H1 (cell line): Measurements from ENCODE around the gene TNKS2.

Source experiments
- CBX8 ChIP-seq: fragments of 300-800, 300-1000 bp; sonication (generic); IDR thresholded peaks from 2 replicates; pipeline ENCODE4 v1.7.1; 2016; ENCODE audit warnings: low read depth, low read length, borderline replicate concordance
- GTF2F1 ChIP-seq: IDR thresholded peaks from 2 replicates; pipeline ENCODE4 v1.6.1; 2012; ENCODE audit warnings: low read depth, low read length, improper control_type of control experiment, borderline replicate concordance
- JUND ChIP-seq: IDR thresholded peaks from 2 replicates; pipeline ENCODE4 v1.6.1; 2011; ENCODE audit warnings: mild to moderate bottlenecking, improper control_type of control experiment, low read length
- MAFK ChIP-seq: IDR thresholded peaks from 2 replicates; pipeline ENCODE4 v1.6.1; 2012; ENCODE audit warnings: low read depth, mild to moderate bottlenecking, improper control_type of control experiment, low read length
- POU5F1 ChIP-seq: IDR thresholded peaks from 2 replicates; pipeline ENCODE4 v1.6.1; 2011; ENCODE audit warnings: low read depth, mild to moderate bottlenecking, low read length, moderate library complexity
- ZNF274 ChIP-seq: IDR thresholded peaks from 2 replicates; pipeline ENCODE4 v1.7.0; 2012; ENCODE audit warnings: low read length, borderline replicate concordance; ENCODE audit errors: extremely low read depth
- TF ChIP-seq, protein P1 (sequence below), 3 experiments: IDR thresholded peaks; 1 replicate in 2 of 3; 2 replicates in 1 of 3; pipeline versions ENCODE4 v1.5.1 to v1.6.1; 2011; ENCODE audit warnings: low read length in 3 of 3, mild to moderate bottlenecking in 3 of 3, inconsistent platforms in 2 of 3, low read depth in 1 of 3, moderate library complexity in 1 of 3; ENCODE audit not compliant: insufficient read depth in 1 of 3; ENCODE audit errors: control extremely low read depth in 1 of 3
- TF ChIP-seq, protein P2 (sequence below): IDR thresholded peaks from 2 replicates; pipeline ENCODE4 v1.6.1; 2012; ENCODE audit warnings: inconsistent platforms
- TF ChIP-seq, protein P3 (sequence below): IDR thresholded peaks from 2 replicates; pipeline ENCODE4 v1.6.1; 2011; ENCODE audit warnings: low read length, improper control_type of control experiment

DNA sequence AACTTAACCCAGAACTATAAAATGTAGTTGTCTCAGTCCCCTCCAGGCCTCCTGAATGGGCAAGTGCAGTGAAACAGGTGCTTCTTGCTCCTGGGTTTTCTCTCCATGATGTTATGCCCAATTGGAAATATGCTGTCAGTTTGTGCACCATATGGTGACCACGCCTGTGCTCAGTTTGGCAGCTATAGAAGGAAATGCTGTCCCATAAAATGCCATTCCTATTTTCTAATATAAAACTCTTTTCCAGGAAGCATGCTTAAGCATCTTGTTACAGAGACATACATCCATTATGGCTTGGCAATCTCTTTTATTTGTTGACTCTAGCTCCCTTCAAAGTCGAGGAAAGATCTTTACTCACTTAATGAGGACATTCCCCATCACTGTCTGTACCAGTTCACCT lies 65.9 kb downstream of the TNKS2 start:
- no peak for TF ChIP-seq GTF2F1
- no peak for TF ChIP-seq CBX8
- TF ChIP-seq, protein P1, sequence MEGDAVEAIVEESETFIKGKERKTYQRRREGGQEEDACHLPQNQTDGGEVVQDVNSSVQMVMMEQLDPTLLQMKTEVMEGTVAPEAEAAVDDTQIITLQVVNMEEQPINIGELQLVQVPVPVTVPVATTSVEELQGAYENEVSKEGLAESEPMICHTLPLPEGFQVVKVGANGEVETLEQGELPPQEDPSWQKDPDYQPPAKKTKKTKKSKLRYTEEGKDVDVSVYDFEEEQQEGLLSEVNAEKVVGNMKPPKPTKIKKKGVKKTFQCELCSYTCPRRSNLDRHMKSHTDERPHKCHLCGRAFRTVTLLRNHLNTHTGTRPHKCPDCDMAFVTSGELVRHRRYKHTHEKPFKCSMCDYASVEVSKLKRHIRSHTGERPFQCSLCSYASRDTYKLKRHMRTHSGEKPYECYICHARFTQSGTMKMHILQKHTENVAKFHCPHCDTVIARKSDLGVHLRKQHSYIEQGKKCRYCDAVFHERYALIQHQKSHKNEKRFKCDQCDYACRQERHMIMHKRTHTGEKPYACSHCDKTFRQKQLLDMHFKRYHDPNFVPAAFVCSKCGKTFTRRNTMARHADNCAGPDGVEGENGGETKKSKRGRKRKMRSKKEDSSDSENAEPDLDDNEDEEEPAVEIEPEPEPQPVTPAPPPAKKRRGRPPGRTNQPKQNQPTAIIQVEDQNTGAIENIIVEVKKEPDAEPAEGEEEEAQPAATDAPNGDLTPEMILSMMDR (IDR thresholded peaks at IDR 0.05; ENCODE audit: control extremely low read depth in 1 of 3, insufficient read depth in 1 of 3, low read depth in 1 of 3, low read length in 3 of 3), result no peak
- TF ChIP-seq MAFK, result no peak
- no peak for TF ChIP-seq ZNF274
- no peak for TF ChIP-seq JUND
- TF ChIP-seq, protein P2, sequence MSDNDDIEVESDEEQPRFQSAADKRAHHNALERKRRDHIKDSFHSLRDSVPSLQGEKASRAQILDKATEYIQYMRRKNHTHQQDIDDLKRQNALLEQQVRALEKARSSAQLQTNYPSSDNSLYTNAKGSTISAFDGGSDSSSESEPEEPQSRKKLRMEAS, result no peak
- TF ChIP-seq, protein P3, sequence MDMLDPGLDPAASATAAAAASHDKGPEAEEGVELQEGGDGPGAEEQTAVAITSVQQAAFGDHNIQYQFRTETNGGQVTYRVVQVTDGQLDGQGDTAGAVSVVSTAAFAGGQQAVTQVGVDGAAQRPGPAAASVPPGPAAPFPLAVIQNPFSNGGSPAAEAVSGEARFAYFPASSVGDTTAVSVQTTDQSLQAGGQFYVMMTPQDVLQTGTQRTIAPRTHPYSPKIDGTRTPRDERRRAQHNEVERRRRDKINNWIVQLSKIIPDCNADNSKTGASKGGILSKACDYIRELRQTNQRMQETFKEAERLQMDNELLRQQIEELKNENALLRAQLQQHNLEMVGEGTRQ, result no peak
- TF ChIP-seq POU5F1, result no peak
